CD14-positive monocyte (primary cell): Measurements from ENCODE around the gene THAP12. TPM values are rescaled to one million over a fixed set of nuclear protein-coding genes. Genes with fewer than 3 reads are reported as not detected.
"Not testable (repeated sequence)": the region's sequence is repeated elsewhere in the genome, so short reads cannot be mapped to it uniquely, and the experiment has no call there.

Experiments
- DNase-seq, 3 donors: peaks; one replicate each; pipeline ENCODE4 v3.0.0-alpha.2; 2011 to 2022
- H2AFZ ChIP-seq: 2 replicates; pipeline ENCODE4 v1.6.0; 2012; ENCODE audit warnings: mild to moderate bottlenecking, low read depth, low read length, inconsistent platforms; ENCODE audit not compliant: insufficient read depth, poor library complexity, severe bottlenecking
- H3K27ac ChIP-seq, 2 donors: 1 replicate in 1 of 2; 2 replicates in 1 of 2; pipeline ENCODE4 v1.5.1; 2012 to 2013; ENCODE audit warnings: low read length in 2 of 2, control low read depth in 1 of 2, inconsistent platforms in 1 of 2, low read depth in 1 of 2, mild to moderate bottlenecking in 1 of 2
- H3K27me3 ChIP-seq, 2 donors: one replicate each; pipeline versions ENCODE4 v1.6.0 to v1.6.1; 2011 to 2013; ENCODE audit warnings: low read length in 2 of 2; ENCODE audit not compliant: control insufficient read depth in 2 of 2, insufficient read depth in 2 of 2
- H3K36me3 ChIP-seq, 2 donors: replicated peaks in 1 of 2; 1 replicate in 1 of 2; 2 replicates in 1 of 2; pipeline versions ENCODE4 v1.5.1 to v1.6.1; 2012 to 2013; ENCODE audit warnings: low read length in 2 of 2, control low read depth in 1 of 2, inconsistent platforms in 1 of 2, mild to moderate bottlenecking in 1 of 2; ENCODE audit not compliant: insufficient read depth in 2 of 2, control insufficient read depth in 1 of 2
- H3K4me1 ChIP-seq, 2 donors: 1 replicate in 1 of 2; 2 replicates in 1 of 2; pipeline versions ENCODE4 v1.5.1 to v1.6.1; 2012 to 2013; ENCODE audit warnings: low read length in 2 of 2, control low read depth in 1 of 2, inconsistent platforms in 1 of 2, mild to moderate bottlenecking in 1 of 2, moderate library complexity in 1 of 2; ENCODE audit not compliant: insufficient read depth in 2 of 2, control insufficient read depth in 1 of 2
- H3K4me2 ChIP-seq: replicated peaks from 2 replicates; pipeline ENCODE3; 2012; ENCODE audit warnings: low read length, moderate library complexity, mild to moderate bottlenecking; ENCODE audit not compliant: poor library complexity, severe bottlenecking; ENCODE audit errors: extremely low read depth
- H3K4me3 ChIP-seq, 3 experiments: fragments of 200-600 bp in 1 of 3; sonication (generic) in 1 of 3; replicated peaks in 1 of 3; 1 replicate in 2 of 3; 2 replicates in 1 of 3; pipeline ENCODE4 v1.5.1; 2011 to 2013; ENCODE audit warnings: low read length in 3 of 3, mild to moderate bottlenecking in 3 of 3, control low read depth in 2 of 3, low read depth in 2 of 3, inconsistent platforms in 1 of 3, moderate library complexity in 1 of 3
- H3K79me2 ChIP-seq: 2 replicates; pipeline ENCODE4 v1.6.0; 2012; ENCODE audit warnings: mild to moderate bottlenecking, control low read depth, inconsistent platforms, low read length, moderate library complexity; ENCODE audit not compliant: insufficient read depth
- H3K9ac ChIP-seq: 2 replicates; pipeline ENCODE4 v1.6.0; 2017; ENCODE audit warnings: low read length, mild to moderate bottlenecking; ENCODE audit not compliant: insufficient read depth, poor library complexity, severe bottlenecking
- H3K9me3 ChIP-seq, 2 donors: replicated peaks in 1 of 2; 1 replicate in 1 of 2; 2 replicates in 1 of 2; pipeline versions ENCODE4 v1.5.1 to v1.6.1; 2012 to 2013; ENCODE audit warnings: low read length in 2 of 2, control low read depth in 1 of 2; ENCODE audit not compliant: control insufficient read depth in 1 of 2, insufficient read depth in 1 of 2
- H4K20me1 ChIP-seq: 2 replicates; pipeline ENCODE4 v1.6.0; 2012; ENCODE audit warnings: mild to moderate bottlenecking, low read length, control low read depth, moderate library complexity; ENCODE audit not compliant: insufficient read depth
- H3K27ac Mint-ChIP-seq, 7 donors: one replicate each; pipeline ENCODE4 v1.8.0; 2020; ENCODE audit warnings: mild to moderate bottlenecking in 7 of 7, mixed read lengths in 7 of 7, moderate library complexity in 6 of 7, inconsistent platforms in 2 of 7
- H3K27me3 Mint-ChIP-seq, 3 donors: one replicate each; pipeline ENCODE4 v1.8.0; 2021 to 2022; ENCODE audit warnings: low read depth in 3 of 3, mild to moderate bottlenecking in 3 of 3, mixed read lengths in 3 of 3, moderate library complexity in 3 of 3, inconsistent platforms in 1 of 3
- H3K36me3 Mint-ChIP-seq, 2 donors: one replicate each; pipeline ENCODE4 v1.8.0; 2020; ENCODE audit warnings: mixed read lengths in 2 of 2, inconsistent platforms in 1 of 2, mild to moderate bottlenecking in 1 of 2
- H3K4me1 Mint-ChIP-seq: one replicate; pipeline ENCODE4 v1.8.0; 2020; ENCODE audit warnings: mild to moderate bottlenecking, mixed read lengths
- H3K4me3 Mint-ChIP-seq, 2 donors: one replicate each; pipeline ENCODE4 v1.8.0; 2020; ENCODE audit warnings: mild to moderate bottlenecking in 2 of 2, mixed read lengths in 2 of 2, moderate library complexity in 1 of 2
- H3K9me3 Mint-ChIP-seq, 7 donors: one replicate each; pipeline ENCODE4 v1.8.0; 2020 to 2022; ENCODE audit warnings: mixed read lengths in 7 of 7, mild to moderate bottlenecking in 6 of 7, moderate library complexity in 6 of 7, inconsistent platforms in 2 of 7
- CTCF ChIP-seq: fragments of 200-600 bp; IDR thresholded peaks from one replicate; pipeline ENCODE4 v1.8.0; 2022; ENCODE audit warnings: antibody characterized with exemption, mild to moderate bottlenecking
- WGBS: methylation state at CpG from one replicate; pipeline ENCODE4 v1.1.5; 2013; ENCODE audit warnings: missing lambda C conversion rate; ENCODE audit not compliant: insufficient coverage; 5-methylcytosine and 5-hydroxymethylcytosine counted together
- intact Hi-C, 2 donors: fragments of 100-400 bp; cut with micrococcal nuclease; formaldehyde crosslinking; loops; one replicate each; pipeline versions ENCODE4 v1.15.0 to v1.15.1; 2023
- polyA plus RNA-seq, 3 donors: library from polyadenylated mRNA; depleted of rRNA in 1 of 3; unstranded in 2 of 3; stranded (reverse) in 1 of 3; fragments of 300-500 nt in 2 of 3; fragments of >200 nt in 1 of 3; fragmentation: Illumina TruSeq in 2 of 3; gene quantifications; 1 replicate in 2 of 3; 2 replicates in 1 of 3; pipeline ENCODE4 v1.2.3, GENCODE V29; 2012 to 2021

THAP12 gene
- polyA plus RNA-seq, 3 donors = 18.3 to 22.5 (median 20.0) TPM

- no peak overlapping the region for H3K27ac ChIP-seq
- H3K4me2 ChIP-seq = no peak overlapping the region
- no peaks in the 10 kb centered on the region for H3K79me2 ChIP-seq
- H3K36me3 ChIP-seq = no peaks in the 10 kb centered on the region
- H3K9me3 Mint-ChIP-seq = peaks cover 0 to 8% (median 0%) of the 10 kb centered on the region in 7 donors
- H3K27ac Mint-ChIP-seq = no peak overlapping the region
- peak overlapping the region in 1 of 2 donors; percentile 65 for H3K4me3 Mint-ChIP-seq
- H3K4me3 ChIP-seq = no peak overlapping the region
- H3K36me3 Mint-ChIP-seq = peaks cover 2 to 22% of the 10 kb centered on the region in 2 donors
- peaks cover 21 to 40% (median 33%) of the 10 kb centered on the region in 3 donors for H3K27me3 Mint-ChIP-seq
- TF ChIP-seq CTCF = no peak
- 100% methylated on average over 1 of the region's 6 CpGs for WGBS
- H3K9ac ChIP-seq = no peak overlapping the region
- H3K4me1 ChIP-seq = peaks cover 11 to 12% of the 10 kb centered on the region in 2 donors
- intact Hi-C loops = loop anchor here in 1 of 2 donors (10.0 kb wide), 1 partner anchor 54 kb away; no protein-coding TSS in a partner anchor
- no peak overlapping the region for H2AFZ ChIP-seq
- peaks cover 17 to 35% of the 10 kb centered on the region in 2 donors for H3K27me3 ChIP-seq
- H3K9me3 ChIP-seq = no peaks in the 10 kb centered on the region
- no peak for DNase-seq
- peaks cover 14% of the 10 kb centered on the region for H3K4me1 Mint-ChIP-seq
- H4K20me1 ChIP-seq = no peaks in the 10 kb centered on the region
Observed at GRCh38 chr11:76320929-76321328, 60.0 kb downstream of the THAP12 start.

GRCh38 chr11:76319798-76320197, 61.1 kb downstream of the THAP12 start:
- H3K36me3 ChIP-seq, H3K4me3 ChIP-seq, H3K9ac ChIP-seq, H3K27ac Mint-ChIP-seq, H3K9me3 Mint-ChIP-seq, H4K20me1 ChIP-seq, DNase-seq, H3K79me2 ChIP-seq, H3K4me3 Mint-ChIP-seq, H2AFZ ChIP-seq, H3K9me3 ChIP-seq, H3K27ac ChIP-seq, H3K4me2 ChIP-seq: not testable (repeated sequence)
- Mint-ChIP-seq H3K27me3 (peaks cover 25 to 39% (median 33%) of the 10 kb centered on the region in 3 donors), H3K4me1 (peaks cover 14% of the 10 kb centered on the region), H3K36me3 (peaks cover 2 to 22% of the 10 kb centered on the region in 2 donors)
- 100% methylated on average over 1 of the region's 5 CpGs for WGBS
- intact Hi-C loops = loop anchor here (2.0 to 10.0 kb wide), 4 partner anchors 55 to 615 kb away; no protein-coding TSS in a partner anchor
- Histone ChIP-seq H3K4me1 (peaks cover 8 to 12% of the 10 kb centered on the region in 2 donors), H3K27me3 (peaks cover 17 to 35% of the 10 kb centered on the region in 2 donors)
